A673 (cell line): ENCODE results near the gene PITPNM2. TPM values are rescaled to one million over a fixed set of nuclear protein-coding genes. Genes with fewer than 3 reads are reported as not detected.
A peak's percentile ranks its signal among the peaks of the same experiment; 100 is the strongest.

Experiments used
- BruUV-seq: library from RNA; stranded (reverse); fragments of 400-500 nt; replicated peaks from 2 replicates; lab custom pipeline; 2021; lab: Mats Ljungman, UMichigan
- CTCF ChIA-PET: fragments of 300-600 bp; sonication (Branson Sonifier 250); formaldehyde crosslinking; loops from one replicate; lab custom pipeline; 2022; ENCODE audit warnings: antibody characterized with exemption; lab: Charles Lee
- POLR2A ChIA-PET: fragments of 300-600 bp; sonication (Branson Sonifier 250); formaldehyde crosslinking; loops from one replicate; lab custom pipeline; 2022; ENCODE audit warnings: antibody characterized with exemption; ENCODE audit not compliant: low non-redundant PET; lab: Charles Lee
- DNase-seq: peaks from one replicate; pipeline ENCODE4 v3.0.0-alpha.2; 2015; ENCODE audit warnings: low spot score
- H3K27ac ChIP-seq: fragments of 200-600 bp; sonication (generic); 2 replicates; pipeline ENCODE4 v1.5.1; 2016; ENCODE audit warnings: mixed run types, low read depth, mild to moderate bottlenecking, mixed read lengths, antibody characterized with exemption, low read length; ENCODE audit not compliant: poor library complexity, severe bottlenecking
- H3K27me3 ChIP-seq: fragments of 200-600 bp; sonication (generic); replicated peaks from 2 replicates; pipeline ENCODE4 v1.6.1; 2017; ENCODE audit warnings: mixed run types, low read depth, mild to moderate bottlenecking, mixed read lengths, antibody characterized with exemption, low read length; ENCODE audit not compliant: insufficient read depth, poor library complexity
- H3K36me3 ChIP-seq: fragments of 200-600 bp; sonication (generic); 2 replicates; pipeline ENCODE4 v1.6.1; 2016; ENCODE audit warnings: mixed run types, mild to moderate bottlenecking, mixed read lengths, antibody characterized with exemption, low read length; ENCODE audit not compliant: insufficient read depth, poor library complexity, severe bottlenecking
- H3K4me1 ChIP-seq: fragments of 200-600 bp; sonication (generic); 2 replicates; pipeline ENCODE4 v1.6.1; 2017; ENCODE audit warnings: mixed run types, mild to moderate bottlenecking, mixed read lengths, antibody characterized with exemption, low read length; ENCODE audit not compliant: insufficient read depth, poor library complexity, severe bottlenecking
- H3K4me3 ChIP-seq: fragments of 200-600 bp; sonication (generic); 2 replicates; pipeline ENCODE4 v1.5.1; 2016; ENCODE audit warnings: low read depth, mixed run types, mild to moderate bottlenecking, mixed read lengths, low read length; ENCODE audit not compliant: poor library complexity, severe bottlenecking
- H3K9me3 ChIP-seq: fragments of 200-600 bp; sonication (generic); 2 replicates; pipeline ENCODE4 v1.6.1; 2016; ENCODE audit warnings: mixed run types, low read depth, mild to moderate bottlenecking, mixed read lengths, antibody characterized with exemption, low read length; ENCODE audit not compliant: poor library complexity, severe bottlenecking
- CTCF ChIP-seq: fragments of 300-800, 200-600 bp; sonication (generic); conservative IDR thresholded peaks from 2 replicates; pipeline ENCODE4 v1.5.1; 2017; ENCODE audit warnings: low read depth, mild to moderate bottlenecking, antibody characterized with exemption, low read length, moderate library complexity, mixed read lengths
- EZH2 ChIP-seq: fragments of 200-600 bp; sonication (generic); IDR thresholded peaks from 2 replicates; pipeline ENCODE4 v1.6.1; 2017; ENCODE audit warnings: borderline replicate concordance, low read depth, mild to moderate bottlenecking, mixed read lengths, antibody characterized with exemption, low read length; ENCODE audit not compliant: poor library complexity, severe bottlenecking
- intact Hi-C: fragments of 100-400 bp; cut with micrococcal nuclease; formaldehyde crosslinking; loops from one replicate; pipeline ENCODE4 v1.10.0; 2022; ENCODE audit not compliant: unreplicated experiment
- total RNA-seq: library from RNA; stranded (reverse); gene quantifications from 2 replicates; pipeline ENCODE4 v1.2.3, GENCODE V29; 2021

PITPNM2 gene
- total RNA-seq, 1 experiment from 2014 or later, result 6.4 TPM

DNA sequence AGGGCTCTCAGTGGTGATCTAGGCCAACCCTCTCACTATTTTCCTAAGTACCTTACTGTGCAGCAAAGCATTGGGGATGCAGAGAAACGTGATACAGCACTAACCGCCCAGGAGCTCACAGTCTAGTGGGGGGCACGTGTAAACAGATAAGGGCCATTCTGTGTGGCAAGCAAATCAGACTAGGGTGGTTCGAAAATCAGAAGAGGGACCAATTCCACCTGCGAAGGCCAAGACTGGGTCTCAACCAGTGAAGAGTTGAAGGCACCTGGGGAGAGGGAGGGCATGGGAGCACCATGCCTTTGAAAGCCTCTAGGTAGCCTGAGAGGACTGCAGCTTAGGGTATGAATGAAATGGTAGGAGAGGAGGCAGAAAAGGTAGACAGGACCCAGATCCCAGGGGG, 2.2 kb downstream of the PITPNM2 start:
- POLR2A ChIA-PET, result no interaction called here
- intact Hi-C loops, result no loop called here
- no peak overlapping the region for H3K27ac ChIP-seq
- H3K4me1 ChIP-seq, result peaks cover 12% of the 10 kb centered on the region
- H3K36me3 ChIP-seq, result no peaks in the 10 kb centered on the region
- TF ChIP-seq CTCF (no peak), EZH2 (no peak)
- H3K9me3 ChIP-seq, result no peaks in the 10 kb centered on the region
- no peak for DNase-seq
- BruUV-seq, result no TSS peak
- CTCF ChIA-PET, result no interaction called here
- no peak overlapping the region for H3K4me3 ChIP-seq
- H3K27me3 ChIP-seq, result no peaks in the 10 kb centered on the region

GRCh38 chr12:123148223-123148622, 2.7 kb downstream of the PITPNM2 start:
- Histone ChIP-seq H3K27me3 (no peaks in the 10 kb centered on the region), H3K4me1 (peaks cover 12% of the 10 kb centered on the region), H3K9me3 (no peaks in the 10 kb centered on the region), H3K4me3 (no peak overlapping the region), H3K36me3 (no peaks in the 10 kb centered on the region), H3K27ac (no peak overlapping the region)
- intact Hi-C loops, result no loop called here
- ChIA-PET POLR2A (no interaction called here), CTCF (no interaction called here)
- DNase-seq, result no peak
- TSS peak; percentile 19 for BruUV-seq
- TF ChIP-seq EZH2 (no peak), CTCF (no peak)

- H3K27me3 ChIP-seq, result no peaks in the 10 kb centered on the region
- no TSS peak for BruUV-seq
- no peaks in the 10 kb centered on the region for H3K36me3 ChIP-seq
- H3K9me3 ChIP-seq, result no peaks in the 10 kb centered on the region
- intact Hi-C loops, result no loop called here
- peaks cover 8% of the 10 kb centered on the region for H3K4me1 ChIP-seq
- H3K27ac ChIP-seq, result no peak overlapping the region
- no peak for TF ChIP-seq CTCF
- no peak for TF ChIP-seq EZH2
- CTCF ChIA-PET, result no interaction called here
- DNase-seq, result no peak
- POLR2A ChIA-PET, result no interaction called here
- H3K4me3 ChIP-seq, result no peak overlapping the region
Measured at GRCh38 chr12:123145211-123145610, 5.7 kb downstream of the PITPNM2 start.
